ENCODE measurements around the gene FBN2.

The FBN2 gene

GRCh38 chr5:128334010-128334716 lies 203.9 kb downstream of the FBN2 start:
- TF ChIP-seq REST (IDR thresholded peaks at IDR 0.05; ENCODE audit: low read depth) (no peak), CREB1 (IDR thresholded peaks at IDR 0.05; ENCODE audit: low read depth) (no peak)

GRCh38 chr5:128331261-128331660 lies 206.8 kb downstream of the FBN2 start:
- TF ChIP-seq CREB1 (IDR thresholded peaks at IDR 0.05; ENCODE audit: low read depth) (no peak), TEAD4 (IDR thresholded peaks at IDR 0.05) (no peak), FOXM1 (IDR thresholded peaks at IDR 0.05; ENCODE audit: borderline replicate concordance, low read depth) (no peak), MAX (IDR thresholded peaks at IDR 0.05) (no peak), TCF12 (IDR thresholded peaks at IDR 0.05; ENCODE audit: low read depth) (no peak), CEBPB (IDR thresholded peaks at IDR 0.05) (no peak), EP300 (IDR thresholded peaks at IDR 0.05; ENCODE audit: borderline replicate concordance) (no peak), ZBTB7A (IDR thresholded peaks at IDR 0.05; ENCODE audit: low read depth) (no peak), RAD21 (IDR thresholded peaks at IDR 0.05; ENCODE audit: low read depth) (no peak), USF1 (IDR thresholded peaks at IDR 0.05) (no peak), REST (IDR thresholded peaks at IDR 0.05; ENCODE audit: low read depth) (no peak), TAF1 (IDR thresholded peaks at IDR 0.05; ENCODE audit: low read depth) (no peak), YY1 (IDR thresholded peaks at IDR 0.05; ENCODE audit: low read depth) (no peak), EGR1 (IDR thresholded peaks at IDR 0.05) (no peak), NFIC (IDR thresholded peaks at IDR 0.05) (no peak)

- TF ChIP-seq EGR1 (IDR thresholded peaks at IDR 0.05) (no peak), NFIC (IDR thresholded peaks at IDR 0.05) (no peak), REST (IDR thresholded peaks at IDR 0.05; ENCODE audit: low read depth) (no peak), MAX (IDR thresholded peaks at IDR 0.05) (no peak), TCF12 (IDR thresholded peaks at IDR 0.05; ENCODE audit: low read depth) (no peak), RAD21 (IDR thresholded peaks at IDR 0.05; ENCODE audit: low read depth) (no peak), TAF1 (IDR thresholded peaks at IDR 0.05; ENCODE audit: low read depth) (no peak), ZBTB7A (IDR thresholded peaks at IDR 0.05; ENCODE audit: low read depth) (no peak), YY1 (IDR thresholded peaks at IDR 0.05; ENCODE audit: low read depth) (no peak), EP300 (IDR thresholded peaks at IDR 0.05; ENCODE audit: borderline replicate concordance) (no peak), TEAD4 (IDR thresholded peaks at IDR 0.05) (no peak), CREB1 (IDR thresholded peaks at IDR 0.05; ENCODE audit: low read depth) (no peak), CEBPB (IDR thresholded peaks at IDR 0.05) (no peak), FOXM1 (IDR thresholded peaks at IDR 0.05; ENCODE audit: borderline replicate concordance, low read depth) (no peak), USF1 (IDR thresholded peaks at IDR 0.05) (no peak)
Measured at GRCh38 chr5:128329386-128329939, 208.6 kb downstream of the FBN2 start.

- TF ChIP-seq EP300 (IDR thresholded peaks at IDR 0.05; ENCODE audit: borderline replicate concordance) = no peak
- no peak for TF ChIP-seq RAD21 (IDR thresholded peaks at IDR 0.05; ENCODE audit: low read depth)
- no peak for TF ChIP-seq ZBTB7A (IDR thresholded peaks at IDR 0.05; ENCODE audit: low read depth)
- no peak for TF ChIP-seq FOXM1 (IDR thresholded peaks at IDR 0.05; ENCODE audit: borderline replicate concordance, low read depth)
- no peak for TF ChIP-seq MAX (IDR thresholded peaks at IDR 0.05)
- TF ChIP-seq CEBPB (IDR thresholded peaks at IDR 0.05) = no peak
- no peak for TF ChIP-seq EGR1 (IDR thresholded peaks at IDR 0.05)
- TF ChIP-seq TAF1 (IDR thresholded peaks at IDR 0.05; ENCODE audit: low read depth) = no peak
- no peak for TF ChIP-seq USF1 (IDR thresholded peaks at IDR 0.05)
- no peak for TF ChIP-seq TEAD4 (IDR thresholded peaks at IDR 0.05)
Measured at GRCh38 chr5:128328446-128328845, 209.6 kb downstream of the FBN2 start.
